Ishikawa (cell line): Measurements from ENCODE around the gene SMARCC1.

ENCODE experiments used
- CEBPB ChIP-seq: IDR thresholded peaks from 2 replicates; pipeline ENCODE4 v1.6.1; 2012
- CREB1 ChIP-seq: IDR thresholded peaks from 2 replicates; pipeline ENCODE4 v1.6.1; 2012; ENCODE audit warnings: low read depth
- EGR1 ChIP-seq: IDR thresholded peaks from 2 replicates; pipeline ENCODE4 v1.6.1; 2012
- EP300 ChIP-seq: IDR thresholded peaks from 2 replicates; pipeline ENCODE4 v1.6.1; 2012; ENCODE audit warnings: borderline replicate concordance
- FOXM1 ChIP-seq: IDR thresholded peaks from 2 replicates; pipeline ENCODE4 v1.6.1; 2012; ENCODE audit warnings: low read depth, borderline replicate concordance
- MAX ChIP-seq: IDR thresholded peaks from 2 replicates; pipeline ENCODE4 v1.6.1; 2012
- NFIC ChIP-seq: IDR thresholded peaks from 2 replicates; pipeline ENCODE4 v1.6.1; 2012
- RAD21 ChIP-seq: IDR thresholded peaks from 2 replicates; pipeline ENCODE4 v1.6.1; 2012; ENCODE audit warnings: low read depth
- TAF1 ChIP-seq: IDR thresholded peaks from 2 replicates; pipeline ENCODE4 v1.6.1; 2012; ENCODE audit warnings: low read depth, mild to moderate bottlenecking
- TCF12 ChIP-seq: IDR thresholded peaks from 2 replicates; pipeline ENCODE4 v1.6.1; 2012; ENCODE audit warnings: low read depth
- TEAD4 ChIP-seq: IDR thresholded peaks from 2 replicates; pipeline ENCODE4 v1.6.1; 2012
- USF1 ChIP-seq: IDR thresholded peaks from 2 replicates; pipeline ENCODE4 v1.6.1; 2012
- YY1 ChIP-seq: IDR thresholded peaks from 2 replicates; pipeline ENCODE4 v1.6.1; 2012; ENCODE audit warnings: low read depth
- ZBTB7A ChIP-seq: IDR thresholded peaks from 2 replicates; pipeline ENCODE4 v1.6.1; 2012; ENCODE audit warnings: low read depth
- TF ChIP-seq, protein P1 (sequence below): IDR thresholded peaks from 2 replicates; pipeline ENCODE4 v1.6.1; 2012; ENCODE audit warnings: low read depth, mild to moderate bottlenecking

The SMARCC1 gene

GRCh38 chr3:47712398-47712797 is 69.3 kb downstream of the SMARCC1 start:
- TF ChIP-seq TCF12 = no peak
- no peak for TF ChIP-seq USF1
- TF ChIP-seq CEBPB = no peak
- no peak for TF ChIP-seq RAD21
- TF ChIP-seq FOXM1 = no peak
- no peak for TF ChIP-seq ZBTB7A
- no peak for TF ChIP-seq NFIC

DNA sequence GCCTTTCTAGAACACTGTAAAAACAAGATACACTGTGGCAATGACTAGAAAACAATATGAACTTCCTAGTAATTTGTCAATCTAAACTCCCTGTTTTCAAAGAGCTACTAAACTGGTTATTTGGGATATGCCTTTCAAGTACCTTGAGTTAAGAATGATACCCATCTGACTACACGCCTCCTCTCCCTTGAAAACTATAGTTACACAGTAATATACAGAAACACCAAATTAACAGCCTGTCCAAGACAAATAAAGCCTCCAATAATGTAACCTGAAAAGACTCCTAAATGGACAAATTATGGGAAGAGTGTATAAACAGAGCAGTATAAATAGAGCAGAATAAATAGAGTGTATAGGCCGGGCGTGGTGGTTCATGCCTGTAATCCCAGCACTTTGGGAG is 70.1 kb downstream of the SMARCC1 start:
- no peak for TF ChIP-seq CEBPB
- no peak for TF ChIP-seq MAX
- TF ChIP-seq FOXM1 = no peak
- no peak for TF ChIP-seq EGR1
- no peak for TF ChIP-seq TEAD4
- TF ChIP-seq, protein P1, sequence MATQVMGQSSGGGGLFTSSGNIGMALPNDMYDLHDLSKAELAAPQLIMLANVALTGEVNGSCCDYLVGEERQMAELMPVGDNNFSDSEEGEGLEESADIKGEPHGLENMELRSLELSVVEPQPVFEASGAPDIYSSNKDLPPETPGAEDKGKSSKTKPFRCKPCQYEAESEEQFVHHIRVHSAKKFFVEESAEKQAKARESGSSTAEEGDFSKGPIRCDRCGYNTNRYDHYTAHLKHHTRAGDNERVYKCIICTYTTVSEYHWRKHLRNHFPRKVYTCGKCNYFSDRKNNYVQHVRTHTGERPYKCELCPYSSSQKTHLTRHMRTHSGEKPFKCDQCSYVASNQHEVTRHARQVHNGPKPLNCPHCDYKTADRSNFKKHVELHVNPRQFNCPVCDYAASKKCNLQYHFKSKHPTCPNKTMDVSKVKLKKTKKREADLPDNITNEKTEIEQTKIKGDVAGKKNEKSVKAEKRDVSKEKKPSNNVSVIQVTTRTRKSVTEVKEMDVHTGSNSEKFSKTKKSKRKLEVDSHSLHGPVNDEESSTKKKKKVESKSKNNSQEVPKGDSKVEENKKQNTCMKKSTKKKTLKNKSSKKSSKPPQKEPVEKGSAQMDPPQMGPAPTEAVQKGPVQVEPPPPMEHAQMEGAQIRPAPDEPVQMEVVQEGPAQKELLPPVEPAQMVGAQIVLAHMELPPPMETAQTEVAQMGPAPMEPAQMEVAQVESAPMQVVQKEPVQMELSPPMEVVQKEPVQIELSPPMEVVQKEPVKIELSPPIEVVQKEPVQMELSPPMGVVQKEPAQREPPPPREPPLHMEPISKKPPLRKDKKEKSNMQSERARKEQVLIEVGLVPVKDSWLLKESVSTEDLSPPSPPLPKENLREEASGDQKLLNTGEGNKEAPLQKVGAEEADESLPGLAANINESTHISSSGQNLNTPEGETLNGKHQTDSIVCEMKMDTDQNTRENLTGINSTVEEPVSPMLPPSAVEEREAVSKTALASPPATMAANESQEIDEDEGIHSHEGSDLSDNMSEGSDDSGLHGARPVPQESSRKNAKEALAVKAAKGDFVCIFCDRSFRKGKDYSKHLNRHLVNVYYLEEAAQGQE = no peak
- TF ChIP-seq TCF12 = no peak
- TF ChIP-seq YY1 = no peak
- TF ChIP-seq ZBTB7A = no peak
- TF ChIP-seq EP300 = no peak
- TF ChIP-seq TAF1 = no peak
- no peak for TF ChIP-seq CREB1
- TF ChIP-seq USF1 = no peak
- TF ChIP-seq NFIC = no peak
- no peak for TF ChIP-seq RAD21

GRCh38 chr3:47705391-47705790 is 76.3 kb downstream of the SMARCC1 start:
- TF ChIP-seq NFIC (no peak), CEBPB (no peak), EGR1 (no peak), TCF12 (no peak), MAX (no peak), ZBTB7A (no peak), FOXM1 (no peak), USF1 (no peak), YY1 (no peak), EP300 (no peak), RAD21 (no peak)
- TF ChIP-seq, protein P1 = no peak

DNA sequence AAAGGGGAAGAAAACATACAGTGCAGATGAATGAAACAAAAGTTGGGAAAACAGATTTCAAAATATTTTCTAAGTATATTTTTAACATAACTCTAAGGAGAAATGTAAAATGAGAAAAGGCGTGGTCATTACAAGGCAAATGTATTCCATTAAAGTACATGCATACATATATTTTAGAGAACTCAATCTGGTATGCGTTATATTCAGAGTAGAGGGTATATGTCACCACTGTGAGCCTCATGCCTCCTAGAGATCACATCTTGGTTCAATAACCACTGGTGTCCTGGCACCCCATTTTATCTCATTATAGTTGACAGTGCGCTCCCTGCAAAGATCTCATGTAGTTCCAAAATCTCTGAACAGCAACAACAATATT is 77.5 kb downstream of the SMARCC1 start:
- TF ChIP-seq EGR1 = no peak
- TF ChIP-seq RAD21 = no peak
- no peak for TF ChIP-seq TAF1
- no peak for TF ChIP-seq CEBPB
- TF ChIP-seq CREB1 = no peak
- no peak for TF ChIP-seq NFIC
- no peak for TF ChIP-seq YY1
- TF ChIP-seq FOXM1 = no peak
- no peak for TF ChIP-seq MAX
- TF ChIP-seq, protein P1 = no peak
- no peak for TF ChIP-seq USF1
- no peak for TF ChIP-seq EP300
- no peak for TF ChIP-seq TEAD4
- TF ChIP-seq ZBTB7A = no peak
- TF ChIP-seq TCF12 = no peak
